SK-N-SH (cell line): ENCODE results near the gene KLHL12.

Experiments used
- CTCF ChIP-seq: fragments of 200-600 bp; sonication (generic); IDR thresholded peaks from 2 replicates; pipeline ENCODE4 v1.6.1; 2017; ENCODE audit warnings: antibody characterized with exemption, mild to moderate bottlenecking, moderate library complexity
- EP300 ChIP-seq, 2 experiments: IDR thresholded peaks; 2 replicates each; pipeline versions ENCODE4 v1.4.0 to v1.6.1; 2012; ENCODE audit warnings: borderline replicate concordance in 1 of 2, low read depth in 1 of 2, low read length in 1 of 2
- EZH2phosphoT487 ChIP-seq: fragments of 200-600 bp; sonication (generic); IDR thresholded peaks from 2 replicates; pipeline ENCODE4 v1.6.1; 2017; ENCODE audit warnings: low read depth, mixed run types, mild to moderate bottlenecking, antibody characterized with exemption, moderate library complexity, borderline replicate concordance
- MAX ChIP-seq: IDR thresholded peaks from 2 replicates; pipeline ENCODE4 v1.4.0; 2012; ENCODE audit warnings: low read depth
- NRF1 ChIP-seq: IDR thresholded peaks from 2 replicates; pipeline ENCODE4 v1.6.1; 2012; ENCODE audit warnings: low read depth, mild to moderate bottlenecking, low read length
- POLR2AphosphoS5 ChIP-seq: IDR thresholded peaks from 2 replicates; pipeline ENCODE4 v1.6.1; 2012; ENCODE audit warnings: low read depth, low read length
- RAD21 ChIP-seq: IDR thresholded peaks from 2 replicates; pipeline ENCODE4 v1.6.1; 2012; ENCODE audit warnings: mild to moderate bottlenecking, low read length
- REST ChIP-seq: IDR thresholded peaks from 2 replicates; pipeline ENCODE4 v1.6.1; 2012; ENCODE audit warnings: mild to moderate bottlenecking, low read depth, low read length, moderate library complexity
- SMC3 ChIP-seq: IDR thresholded peaks from 2 replicates; pipeline ENCODE4 v1.6.1; 2012; ENCODE audit warnings: low read depth, low read length, improper control_type of control experiment
- TAF1 ChIP-seq: IDR thresholded peaks from 2 replicates; pipeline ENCODE4 v1.6.1; 2012; ENCODE audit warnings: low read depth, mild to moderate bottlenecking, low read length, moderate library complexity, borderline replicate concordance

GRCh38 chr1:202854787-202855186, 72.2 kb downstream of the KLHL12 start:
- TF ChIP-seq CTCF: no peak
- TF ChIP-seq POLR2AphosphoS5: no peak
- no peak for TF ChIP-seq EZH2phosphoT487
- TF ChIP-seq MAX: no peak
- TF ChIP-seq EP300 (IDR thresholded peaks at IDR 0.05; ENCODE audit: borderline replicate concordance in 1 of 2, low read depth in 1 of 2, low read length in 1 of 2): no peak
- TF ChIP-seq REST: no peak
- TF ChIP-seq SMC3: no peak
- TF ChIP-seq TAF1: no peak
- no peak for TF ChIP-seq NRF1
- no peak for TF ChIP-seq RAD21
